Erythroblast (primary cell): ENCODE results near the gene NMT2.

ENCODE experiments used
- GATA1 ChIP-seq: IDR thresholded peaks from 2 replicates; pipeline ENCODE4 v1.6.1; 2011; ENCODE audit warnings: low read depth, mild to moderate bottlenecking, control low read depth, low read length, moderate library complexity
- POLR2A ChIP-seq: IDR thresholded peaks from 2 replicates; pipeline ENCODE4 v1.6.1; 2011; ENCODE audit warnings: mild to moderate bottlenecking, low read length

- TF ChIP-seq POLR2A (no peak), GATA1 (no peak)
These were observed 32.1 kb downstream of the NMT2 start for GRCh38 chr10:15136129-15137035.
